GM12873 (cell line): ENCODE measurements around the gene SLC38A1.

Experiments
- CTCF ChIP-seq: IDR thresholded peaks from 2 replicates; pipeline ENCODE4 v1.5.1; 2012; ENCODE audit warnings: low read depth, mild to moderate bottlenecking, moderate library complexity, low read length, control low read depth; ENCODE audit not compliant: insufficient read depth; ENCODE audit errors: missing control alignments

SLC38A1 gene

DNA sequence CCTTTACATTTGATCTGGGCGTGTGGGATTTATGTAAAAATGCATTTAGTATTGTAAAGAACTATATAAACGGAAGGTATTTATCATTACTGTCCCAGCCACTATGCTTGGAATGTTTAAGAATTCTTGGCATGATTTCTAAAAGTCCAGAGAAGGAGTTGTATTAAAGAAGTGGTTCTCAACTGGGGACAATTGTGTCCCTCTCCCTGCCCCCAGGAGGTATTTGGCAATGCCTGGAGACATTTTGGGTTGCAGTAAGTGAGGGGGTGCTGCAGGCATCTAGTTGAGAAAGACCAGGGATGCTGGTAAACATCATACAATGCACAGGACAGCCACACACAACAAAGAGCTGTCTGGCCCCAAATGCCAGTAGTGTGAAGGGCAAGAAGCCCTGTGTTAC is 7.2 kb downstream of the SLC38A1 start:
- no peak for TF ChIP-seq CTCF

GRCh38 chr12:46260913-46261476 is 7.8 kb downstream of the SLC38A1 start:
- TF ChIP-seq CTCF: no peak

- TF ChIP-seq CTCF: no peak
Measured at GRCh38 chr12:46260124-46260912, 8.5 kb downstream of the SLC38A1 start.

- TF ChIP-seq CTCF: no peak
Measured at GRCh38 chr12:46259713-46260112, 9.1 kb downstream of the SLC38A1 start.

- TF ChIP-seq CTCF: no peak
Measured at GRCh38 chr12:46259071-46259470, 9.8 kb downstream of the SLC38A1 start.

- TF ChIP-seq CTCF: no peak
Measured at GRCh38 chr12:46258129-46258528, 10.7 kb downstream of the SLC38A1 start.

- TF ChIP-seq CTCF: no peak
Measured at GRCh38 chr12:46256942-46257341, 11.9 kb downstream of the SLC38A1 start.
